Type B pancreatic cell (in vitro differentiated cells): ENCODE results near the gene DDX1. TPM values are rescaled to one million over a fixed set of nuclear protein-coding genes. Genes with fewer than 3 reads are reported as not detected.

Experiments
- DNase-seq: peaks from one replicate; pipeline ENCODE4 v3.0.0; 2021; ENCODE audit warnings: mixed read lengths; ENCODE audit not compliant: unreplicated experiment; ENCODE audit errors: extremely low spot score
- H3K27ac Mint-ChIP-seq: 2 replicates; pipeline ENCODE4 v1.8.0; 2021; ENCODE audit warnings: mild to moderate bottlenecking, mixed read lengths
- H3K27me3 Mint-ChIP-seq: 2 replicates; pipeline ENCODE4 v1.8.0; 2021; ENCODE audit warnings: mixed read lengths
- H3K36me3 Mint-ChIP-seq: 2 replicates; pipeline ENCODE4 v1.8.0; 2021; ENCODE audit warnings: mixed read lengths
- H3K4me1 Mint-ChIP-seq: one replicate; pipeline ENCODE4 v1.8.0; 2021; ENCODE audit warnings: mixed read lengths; ENCODE audit not compliant: unreplicated experiment
- H3K4me3 Mint-ChIP-seq: 2 replicates; pipeline ENCODE4 v1.8.0; 2021; ENCODE audit warnings: mild to moderate bottlenecking, mixed read lengths
- H3K9me3 Mint-ChIP-seq: 2 replicates; pipeline ENCODE4 v1.8.0; 2021; ENCODE audit warnings: mixed read lengths
- CTCF ChIP-seq: fragments of 200-600 bp; sonication (generic); conservative IDR thresholded peaks from 2 replicates; pipeline ENCODE4 v1.5.0; 2021; ENCODE audit warnings: antibody characterized with exemption, mild to moderate bottlenecking
- total RNA-seq: library from RNA; stranded (reverse); gene quantifications from 2 replicates; pipeline ENCODE4 v1.2.1, GENCODE V29; 2021; ENCODE audit warnings: low replicate concordance

The DDX1 gene
- total RNA-seq, 1 donor from 2014 or later: 111 TPM

- no peak for TF ChIP-seq CTCF
- Mint-ChIP-seq H3K27me3 (peaks cover 7% of the 10 kb centered on the region), H3K4me1 (peaks cover 42% of the 10 kb centered on the region), H3K27ac (no peak overlapping the region), H3K9me3 (peaks cover 5% of the 10 kb centered on the region), H3K36me3 (no peaks in the 10 kb centered on the region), H3K4me3 (no peak overlapping the region)
- DNase-seq: no peak
These were observed 62.4 kb downstream of the DDX1 start for GRCh38 chr2:15653806-15654726.

- no peak overlapping the region for H3K27ac Mint-ChIP-seq
- no peak for TF ChIP-seq CTCF
- DNase-seq: no peak
- no peaks in the 10 kb centered on the region for H3K36me3 Mint-ChIP-seq
- no peak overlapping the region for H3K4me3 Mint-ChIP-seq
- peaks cover 7% of the 10 kb centered on the region for H3K27me3 Mint-ChIP-seq
- H3K9me3 Mint-ChIP-seq: peaks cover 7% of the 10 kb centered on the region
- peaks cover 42% of the 10 kb centered on the region for H3K4me1 Mint-ChIP-seq
These were observed 63.0 kb downstream of the DDX1 start for GRCh38 chr2:15654727-15655073.

GRCh38 chr2:15655123-15655887 lies 63.6 kb downstream of the DDX1 start:
- no peak for TF ChIP-seq CTCF
- Mint-ChIP-seq H3K27me3 (peaks cover 7% of the 10 kb centered on the region), H3K4me1 (peaks cover 36% of the 10 kb centered on the region), H3K36me3 (no peaks in the 10 kb centered on the region), H3K9me3 (peaks cover 7% of the 10 kb centered on the region), H3K4me3 (no peak overlapping the region), H3K27ac (no peak overlapping the region)
- no peak for DNase-seq

- peaks cover 7% of the 10 kb centered on the region for H3K27me3 Mint-ChIP-seq
- no peak for DNase-seq
- no peak for TF ChIP-seq CTCF
- H3K9me3 Mint-ChIP-seq: peaks cover 7% of the 10 kb centered on the region
- no peaks in the 10 kb centered on the region for H3K36me3 Mint-ChIP-seq
- H3K4me3 Mint-ChIP-seq: no peak overlapping the region
- peaks cover 33% of the 10 kb centered on the region for H3K4me1 Mint-ChIP-seq
- H3K27ac Mint-ChIP-seq: no peak overlapping the region
These were observed 64.4 kb downstream of the DDX1 start for GRCh38 chr2:15656090-15656489.

- TF ChIP-seq CTCF: no peak
These were observed 66.1 kb downstream of the DDX1 start for GRCh38 chr2:15657759-15658158.

More at GRCh38 chr2:15657759-15658158, 66.1 kb downstream of the DDX1 start:
- H3K4me1 Mint-ChIP-seq: peaks cover 30% of the 10 kb centered on the region
- H3K27ac Mint-ChIP-seq: no peak overlapping the region
- H3K4me3 Mint-ChIP-seq: no peak overlapping the region
- H3K36me3 Mint-ChIP-seq: no peaks in the 10 kb centered on the region
- peaks cover 16% of the 10 kb centered on the region for H3K27me3 Mint-ChIP-seq
- peaks cover 7% of the 10 kb centered on the region for H3K9me3 Mint-ChIP-seq
- DNase-seq: no peak
